HepG2 (cell line): Measurements from ENCODE around the gene RNF168.

ENCODE experiments used
- CTCF ChIP-seq: sonication (generic); formaldehyde crosslinking; IDR thresholded peaks from 2 replicates; pipeline ENCODE4 v1.5.0; 2020; ENCODE audit warnings: mild to moderate bottlenecking, missing genetic modification reagents, moderate library complexity
- EZH2 ChIP-seq: conservative IDR thresholded peaks from 2 replicates; pipeline ENCODE4 v1.6.1; 2012; ENCODE audit warnings: mild to moderate bottlenecking, low read depth, low read length, moderate library complexity
- FOXM1 ChIP-seq: sonication (generic); formaldehyde crosslinking; IDR thresholded peaks from 2 replicates; pipeline ENCODE4 v1.5.0; 2020; ENCODE audit warnings: missing genetic modification reagents
- HCFC1 ChIP-seq: fragments of 150-350 bp; IDR thresholded peaks from 2 replicates; pipeline ENCODE4 v1.6.1; 2014; ENCODE audit warnings: low read depth, low read length
- HMG20B ChIP-seq: conservative IDR thresholded peaks from 2 replicates; pipeline ENCODE4 v1.6.1; 2016; ENCODE audit warnings: missing genetic modification reagents, missing compliant biosample characterization
- NR2C2 ChIP-seq: sonication (generic); formaldehyde crosslinking; IDR thresholded peaks from 2 replicates; pipeline ENCODE4 v1.4.0; 2020; ENCODE audit warnings: missing genetic modification reagents, mild to moderate bottlenecking, moderate library complexity, borderline replicate concordance
- RELA ChIP-seq: sonication (generic); formaldehyde crosslinking; IDR thresholded peaks from 2 replicates; pipeline ENCODE4 v1.4.0; 2020; ENCODE audit warnings: missing genetic modification reagents
- SIN3A ChIP-seq: IDR thresholded peaks from 2 replicates; pipeline ENCODE4 v1.6.1; 2011; ENCODE audit warnings: low read depth, mild to moderate bottlenecking, control low read depth, low read length, borderline replicate concordance
- ZFX ChIP-seq: sonication (generic); formaldehyde crosslinking; IDR thresholded peaks from 2 replicates; pipeline ENCODE4 v1.4.0; 2020; ENCODE audit warnings: mild to moderate bottlenecking, low read depth, missing genetic modification reagents, moderate library complexity
- ZNF768 ChIP-seq: sonication (generic); formaldehyde crosslinking; IDR thresholded peaks from 2 replicates; pipeline ENCODE4 v1.4.0; 2020; ENCODE audit warnings: missing genetic modification reagents

- TF ChIP-seq EZH2: no peak
- no peak for TF ChIP-seq SIN3A
- TF ChIP-seq NR2C2 (CRISPR knock-in tag): no peak
- TF ChIP-seq ZFX (CRISPR knock-in tag): no peak
- no peak for TF ChIP-seq HMG20B (CRISPR knock-in tag)
- TF ChIP-seq RELA: no peak
- TF ChIP-seq CTCF (CRISPR knock-in tag): no peak
- TF ChIP-seq ZNF768 (CRISPR knock-in tag): no peak
- TF ChIP-seq FOXM1 (CRISPR knock-in tag): no peak
- TF ChIP-seq HCFC1: no peak
These were observed 3.1 kb upstream of the RNF168 start for GRCh38 chr3:196506687-196507086.
